HepG2 (cell line): ENCODE measurements around the gene PTPRM.

Source experiments
- ATF1 ChIP-seq: IDR thresholded peaks from 2 replicates; pipeline ENCODE4 v1.6.1; 2016; ENCODE audit warnings: mild to moderate bottlenecking, control low read depth
- CBX5 ChIP-seq: sonication (generic); formaldehyde crosslinking; IDR thresholded peaks from 2 replicates; pipeline ENCODE4 v1.4.0; 2020; ENCODE audit warnings: missing genetic modification reagents, borderline replicate concordance
- EZH2 ChIP-seq: conservative IDR thresholded peaks from 2 replicates; pipeline ENCODE4 v1.6.1; 2012; ENCODE audit warnings: mild to moderate bottlenecking, low read depth, low read length, moderate library complexity
- HCFC1 ChIP-seq: fragments of 150-350 bp; IDR thresholded peaks from 2 replicates; pipeline ENCODE4 v1.6.1; 2014; ENCODE audit warnings: low read depth, low read length
- TBX3 ChIP-seq: fragments of 450-650 bp; IDR thresholded peaks from 2 replicates; pipeline ENCODE4 v1.6.1; 2017; ENCODE audit warnings: antibody characterized with exemption, mild to moderate bottlenecking, inconsistent platforms, borderline replicate concordance
- ZBTB21 ChIP-seq: sonication (generic); formaldehyde crosslinking; IDR thresholded peaks from 2 replicates; pipeline ENCODE4 v1.4.0; 2020; ENCODE audit warnings: missing genetic modification reagents
- ZFX ChIP-seq: sonication (generic); formaldehyde crosslinking; IDR thresholded peaks from 2 replicates; pipeline ENCODE4 v1.4.0; 2020; ENCODE audit warnings: mild to moderate bottlenecking, low read depth, missing genetic modification reagents, moderate library complexity
- TF ChIP-seq, protein P1 (sequence below): IDR thresholded peaks from 2 replicates; pipeline ENCODE4 v1.6.1; 2016; ENCODE audit warnings: control low read depth
- TF ChIP-seq, protein P2 (sequence below): sonication (generic); formaldehyde crosslinking; IDR thresholded peaks from 2 replicates; pipeline ENCODE4 v1.5.1; 2020; ENCODE audit warnings: missing genetic modification reagents, mild to moderate bottlenecking, borderline replicate concordance
- TF ChIP-seq, protein P3 (sequence below): sonication (generic); formaldehyde crosslinking; IDR thresholded peaks from 2 replicates; pipeline ENCODE4 v1.4.0; 2020; ENCODE audit warnings: missing genetic modification reagents
- TF ChIP-seq, protein P4 (sequence below): sonication (generic); formaldehyde crosslinking; IDR thresholded peaks from 2 replicates; pipeline ENCODE4 v1.8.1; 2023; ENCODE audit warnings: mild to moderate bottlenecking, moderate library complexity, missing genetic modification reagents
- TF ChIP-seq, protein P5 (sequence below): sonication (generic); formaldehyde crosslinking; IDR thresholded peaks from 2 replicates; pipeline ENCODE4 v1.4.0; 2020; ENCODE audit warnings: missing genetic modification reagents, mild to moderate bottlenecking, borderline replicate concordance

DNA sequence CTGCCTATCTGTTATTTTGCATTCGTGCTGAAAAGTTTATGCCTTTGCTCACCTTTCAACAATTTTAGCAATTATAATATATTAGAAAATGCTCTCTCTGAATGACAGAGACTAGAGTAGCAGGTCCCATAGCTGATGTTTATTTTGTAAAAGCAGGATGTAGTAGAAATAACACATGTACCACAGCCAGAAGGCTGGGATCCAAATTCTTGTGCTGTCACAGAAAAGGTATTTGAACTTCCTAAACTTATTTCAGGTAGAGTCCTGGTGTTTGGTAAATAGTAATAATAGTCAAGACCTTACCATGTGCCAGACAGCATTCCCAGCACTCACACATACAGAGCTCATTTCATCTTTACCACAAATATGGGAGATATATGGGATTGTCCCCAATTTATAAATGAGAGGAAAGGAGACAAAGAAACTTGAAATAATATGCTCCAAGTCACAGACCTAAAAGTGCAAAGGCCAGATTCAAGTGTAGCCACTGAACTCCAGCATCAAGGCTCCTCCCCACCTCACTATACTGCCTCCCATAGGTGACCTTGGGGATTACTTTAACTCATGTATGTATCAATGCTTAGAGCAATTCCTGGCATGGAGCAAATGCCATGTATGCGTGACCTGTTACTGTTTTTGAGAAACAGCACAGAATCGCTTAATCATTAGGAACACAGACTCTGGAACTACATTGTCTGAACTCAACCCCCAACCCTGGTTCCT, 757.4 kb downstream of the PTPRM start:
- no peak for TF ChIP-seq ATF1 (CRISPR knock-in tag)
- no peak for TF ChIP-seq HCFC1
- TF ChIP-seq, protein P1, sequence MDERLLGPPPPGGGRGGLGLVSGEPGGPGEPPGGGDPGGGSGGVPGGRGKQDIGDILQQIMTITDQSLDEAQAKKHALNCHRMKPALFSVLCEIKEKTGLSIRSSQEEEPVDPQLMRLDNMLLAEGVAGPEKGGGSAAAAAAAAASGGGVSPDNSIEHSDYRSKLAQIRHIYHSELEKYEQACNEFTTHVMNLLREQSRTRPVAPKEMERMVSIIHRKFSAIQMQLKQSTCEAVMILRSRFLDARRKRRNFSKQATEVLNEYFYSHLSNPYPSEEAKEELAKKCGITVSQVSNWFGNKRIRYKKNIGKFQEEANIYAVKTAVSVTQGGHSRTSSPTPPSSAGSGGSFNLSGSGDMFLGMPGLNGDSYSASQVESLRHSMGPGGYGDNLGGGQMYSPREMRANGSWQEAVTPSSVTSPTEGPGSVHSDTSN (CRISPR knock-in tag): no peak
- TF ChIP-seq, protein P2, sequence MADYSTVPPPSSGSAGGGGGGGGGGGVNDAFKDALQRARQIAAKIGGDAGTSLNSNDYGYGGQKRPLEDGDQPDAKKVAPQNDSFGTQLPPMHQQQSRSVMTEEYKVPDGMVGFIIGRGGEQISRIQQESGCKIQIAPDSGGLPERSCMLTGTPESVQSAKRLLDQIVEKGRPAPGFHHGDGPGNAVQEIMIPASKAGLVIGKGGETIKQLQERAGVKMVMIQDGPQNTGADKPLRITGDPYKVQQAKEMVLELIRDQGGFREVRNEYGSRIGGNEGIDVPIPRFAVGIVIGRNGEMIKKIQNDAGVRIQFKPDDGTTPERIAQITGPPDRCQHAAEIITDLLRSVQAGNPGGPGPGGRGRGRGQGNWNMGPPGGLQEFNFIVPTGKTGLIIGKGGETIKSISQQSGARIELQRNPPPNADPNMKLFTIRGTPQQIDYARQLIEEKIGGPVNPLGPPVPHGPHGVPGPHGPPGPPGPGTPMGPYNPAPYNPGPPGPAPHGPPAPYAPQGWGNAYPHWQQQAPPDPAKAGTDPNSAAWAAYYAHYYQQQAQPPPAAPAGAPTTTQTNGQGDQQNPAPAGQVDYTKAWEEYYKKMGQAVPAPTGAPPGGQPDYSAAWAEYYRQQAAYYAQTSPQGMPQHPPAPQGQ (CRISPR knock-in tag): no peak
- no peak for TF ChIP-seq EZH2
- TF ChIP-seq, protein P3, sequence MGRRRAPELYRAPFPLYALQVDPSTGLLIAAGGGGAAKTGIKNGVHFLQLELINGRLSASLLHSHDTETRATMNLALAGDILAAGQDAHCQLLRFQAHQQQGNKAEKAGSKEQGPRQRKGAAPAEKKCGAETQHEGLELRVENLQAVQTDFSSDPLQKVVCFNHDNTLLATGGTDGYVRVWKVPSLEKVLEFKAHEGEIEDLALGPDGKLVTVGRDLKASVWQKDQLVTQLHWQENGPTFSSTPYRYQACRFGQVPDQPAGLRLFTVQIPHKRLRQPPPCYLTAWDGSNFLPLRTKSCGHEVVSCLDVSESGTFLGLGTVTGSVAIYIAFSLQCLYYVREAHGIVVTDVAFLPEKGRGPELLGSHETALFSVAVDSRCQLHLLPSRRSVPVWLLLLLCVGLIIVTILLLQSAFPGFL (CRISPR knock-in tag): no peak
- TF ChIP-seq ZFX: no peak
- TF ChIP-seq, protein P4, sequence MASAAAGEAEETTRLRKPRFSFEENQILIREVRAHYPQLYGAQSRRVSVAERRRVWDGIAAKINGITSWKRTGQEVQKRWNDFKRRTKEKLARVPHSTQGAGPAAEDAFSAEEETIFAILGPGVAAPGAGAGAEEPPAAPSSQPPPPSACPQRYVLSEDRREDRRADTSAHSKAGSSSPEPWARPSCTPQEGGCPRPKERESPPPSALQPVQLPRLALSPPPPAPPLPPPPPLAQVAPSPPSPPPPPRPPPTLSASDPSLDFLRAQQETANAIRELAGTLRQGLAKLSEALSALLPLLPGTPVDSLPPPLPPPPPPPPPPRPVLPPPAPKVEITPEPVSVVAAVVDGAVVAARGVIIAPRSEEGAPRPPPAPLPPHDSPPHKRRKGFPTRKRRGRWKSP: no peak
- TF ChIP-seq CBX5 (CRISPR knock-in tag): no peak
- no peak for TF ChIP-seq ZBTB21 (CRISPR knock-in tag)
- no peak for TF ChIP-seq TBX3
- TF ChIP-seq, protein P5, sequence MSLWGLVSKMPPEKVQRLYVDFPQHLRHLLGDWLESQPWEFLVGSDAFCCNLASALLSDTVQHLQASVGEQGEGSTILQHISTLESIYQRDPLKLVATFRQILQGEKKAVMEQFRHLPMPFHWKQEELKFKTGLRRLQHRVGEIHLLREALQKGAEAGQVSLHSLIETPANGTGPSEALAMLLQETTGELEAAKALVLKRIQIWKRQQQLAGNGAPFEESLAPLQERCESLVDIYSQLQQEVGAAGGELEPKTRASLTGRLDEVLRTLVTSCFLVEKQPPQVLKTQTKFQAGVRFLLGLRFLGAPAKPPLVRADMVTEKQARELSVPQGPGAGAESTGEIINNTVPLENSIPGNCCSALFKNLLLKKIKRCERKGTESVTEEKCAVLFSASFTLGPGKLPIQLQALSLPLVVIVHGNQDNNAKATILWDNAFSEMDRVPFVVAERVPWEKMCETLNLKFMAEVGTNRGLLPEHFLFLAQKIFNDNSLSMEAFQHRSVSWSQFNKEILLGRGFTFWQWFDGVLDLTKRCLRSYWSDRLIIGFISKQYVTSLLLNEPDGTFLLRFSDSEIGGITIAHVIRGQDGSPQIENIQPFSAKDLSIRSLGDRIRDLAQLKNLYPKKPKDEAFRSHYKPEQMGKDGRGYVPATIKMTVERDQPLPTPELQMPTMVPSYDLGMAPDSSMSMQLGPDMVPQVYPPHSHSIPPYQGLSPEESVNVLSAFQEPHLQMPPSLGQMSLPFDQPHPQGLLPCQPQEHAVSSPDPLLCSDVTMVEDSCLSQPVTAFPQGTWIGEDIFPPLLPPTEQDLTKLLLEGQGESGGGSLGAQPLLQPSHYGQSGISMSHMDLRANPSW: no peak
